ENCODE results near the gene CNOT1.
"Not testable (repeated sequence)": the region's sequence is repeated elsewhere in the genome, so short reads cannot be mapped to it uniquely, and the experiment has no call there.

The CNOT1 gene

DNA sequence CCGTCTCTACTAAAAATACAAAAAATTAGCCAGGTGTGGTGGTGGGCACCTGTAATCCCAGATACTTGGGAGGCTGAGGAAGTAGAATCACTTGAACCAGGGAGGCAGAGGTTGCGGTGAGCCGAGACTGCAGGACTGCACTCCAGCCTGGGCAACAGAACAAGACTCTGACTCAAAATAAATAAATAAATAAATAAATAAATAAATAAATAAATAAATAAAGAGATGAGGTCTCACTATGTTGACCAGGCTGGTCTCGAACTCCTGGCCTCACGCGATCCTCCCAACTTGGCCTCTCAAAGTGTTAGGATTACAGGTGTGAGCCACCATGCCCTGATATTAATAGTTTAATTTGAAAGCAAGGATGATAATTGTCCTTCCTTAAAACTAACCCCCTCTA, 7.4 kb upstream of the CNOT1 start:
- DNase-seq, result not testable (repeated sequence)

DNA sequence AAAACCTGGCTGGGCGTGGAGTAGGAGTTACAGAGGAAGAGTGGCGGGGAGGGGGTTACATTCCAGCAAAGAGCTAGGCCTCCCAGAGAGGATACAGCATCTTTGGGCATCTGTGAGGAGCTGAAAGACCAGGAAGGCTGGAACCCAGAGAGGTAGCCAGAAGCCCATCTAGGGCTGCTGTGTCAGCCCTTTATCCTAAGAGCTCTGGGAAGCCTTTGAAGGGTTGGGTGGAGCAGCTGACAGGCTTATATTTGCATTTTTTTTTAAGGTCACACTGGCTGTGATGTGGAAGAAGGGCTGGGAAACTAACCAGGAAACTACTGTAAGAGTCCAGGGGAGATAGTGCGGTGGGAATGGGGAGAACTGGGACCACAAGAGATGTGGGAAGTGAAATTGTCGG, 6.8 kb upstream of the CNOT1 start:
- no peak for DNase-seq

DNA sequence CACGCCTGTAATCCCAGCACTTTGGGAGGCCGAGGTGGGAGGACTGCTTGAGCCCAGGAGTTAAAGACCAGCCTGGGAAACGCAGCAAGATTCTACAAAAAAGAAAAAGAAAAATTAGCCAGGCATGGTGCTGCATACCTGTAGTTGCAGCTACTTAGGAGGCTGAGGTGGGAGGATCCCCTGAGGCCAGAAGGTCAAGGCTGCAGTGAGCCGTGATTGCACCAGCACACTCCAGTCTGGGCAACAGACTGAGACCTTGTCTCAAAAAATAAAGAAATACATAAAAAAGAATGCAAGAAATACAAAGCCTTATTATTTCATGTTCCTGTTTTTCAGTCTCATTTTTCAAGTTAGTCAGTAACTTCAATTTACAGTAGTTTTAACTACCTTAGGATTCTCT, 5.9 kb upstream of the CNOT1 start:
- no peak for DNase-seq

DNA sequence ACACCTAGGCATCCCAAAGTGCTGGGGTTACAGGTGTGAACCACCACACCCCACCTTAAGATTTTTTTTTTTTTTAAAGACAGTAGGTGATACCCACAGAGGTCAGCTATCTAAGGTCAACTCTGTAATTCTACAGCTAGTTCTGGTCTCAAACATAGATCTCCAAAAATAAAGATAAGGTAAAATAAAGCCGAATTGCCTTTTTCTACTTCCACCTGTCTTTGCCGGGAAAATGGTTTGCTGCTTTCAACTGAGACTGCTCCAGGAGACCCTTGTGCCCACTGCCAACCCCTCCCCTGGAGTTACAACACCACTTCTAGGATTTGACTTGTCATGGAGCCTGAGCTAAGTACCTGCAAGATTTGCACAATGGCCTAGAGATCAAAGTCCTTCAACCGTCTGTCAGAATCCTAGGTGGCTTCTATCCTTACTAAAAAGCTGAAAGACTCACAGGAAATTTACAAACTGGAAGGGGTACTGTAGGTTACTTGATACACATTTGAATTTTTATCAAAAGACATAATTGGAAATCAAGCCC, 4.7 kb upstream of the CNOT1 start:
- no peak for DNase-seq

DNA sequence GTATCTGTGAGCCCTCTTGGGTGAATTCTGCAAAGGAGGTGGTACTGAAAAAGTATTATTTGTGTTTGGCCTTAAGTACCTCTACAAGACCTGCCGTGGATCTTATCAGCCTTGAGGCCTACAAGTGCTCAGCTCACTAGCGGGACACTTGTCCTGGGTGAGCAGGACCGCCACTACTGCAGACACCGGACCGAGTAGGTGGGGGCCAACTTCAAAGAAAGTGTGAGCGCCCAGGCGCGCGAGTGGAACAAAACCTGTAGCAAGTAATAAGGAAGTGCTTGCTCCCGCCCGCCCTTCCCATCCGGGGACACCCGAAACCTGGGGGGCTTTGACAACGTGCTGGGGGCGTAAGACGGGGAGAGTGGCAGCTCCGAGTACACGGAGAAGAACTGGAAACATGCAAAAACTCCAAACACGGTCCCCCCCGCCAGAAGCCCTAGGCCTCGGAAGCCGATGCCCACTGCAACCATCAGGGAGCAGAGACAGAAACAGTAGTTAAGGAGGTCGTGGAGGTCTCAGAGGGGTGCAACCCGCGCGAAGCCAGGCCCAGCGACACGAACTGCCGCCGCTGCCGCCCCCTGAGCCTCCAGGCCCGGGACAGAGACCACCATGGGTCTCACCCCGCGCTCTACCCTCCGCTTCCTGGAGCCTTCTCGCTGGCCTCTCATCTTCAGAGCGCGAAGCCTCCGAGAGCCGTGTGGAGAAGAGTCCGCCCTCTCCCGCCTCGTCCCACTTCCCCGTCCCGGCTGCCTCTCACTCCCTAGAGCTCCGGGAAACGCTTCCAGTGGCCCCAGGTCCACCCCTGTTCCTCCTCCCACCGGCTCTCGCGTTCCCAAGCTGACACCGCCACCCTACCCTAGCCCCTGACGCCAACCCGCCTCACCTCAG, 537 bp downstream of the CNOT1 start:
- DNase-seq, result peak; percentile 59 to 61

DNA sequence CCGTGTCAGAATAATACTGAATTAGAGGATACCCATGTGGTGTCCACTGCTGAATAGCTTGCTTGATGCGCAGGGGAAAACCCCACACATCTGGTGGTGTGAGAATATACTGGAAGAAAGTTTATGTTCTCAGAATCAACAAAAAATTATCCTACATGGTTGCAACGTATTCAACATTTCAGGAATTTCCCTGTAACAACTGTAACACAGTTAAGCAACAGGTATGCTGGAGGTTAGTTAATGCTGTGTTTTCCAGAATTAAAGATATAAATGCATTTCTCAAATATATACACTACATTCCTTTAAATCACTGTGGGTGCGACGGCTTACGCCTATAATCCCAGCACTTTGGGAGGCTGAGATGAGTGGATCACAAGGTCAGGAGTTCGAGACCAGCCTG, 5.4 kb downstream of the CNOT1 start:
- no peak for DNase-seq

DNA sequence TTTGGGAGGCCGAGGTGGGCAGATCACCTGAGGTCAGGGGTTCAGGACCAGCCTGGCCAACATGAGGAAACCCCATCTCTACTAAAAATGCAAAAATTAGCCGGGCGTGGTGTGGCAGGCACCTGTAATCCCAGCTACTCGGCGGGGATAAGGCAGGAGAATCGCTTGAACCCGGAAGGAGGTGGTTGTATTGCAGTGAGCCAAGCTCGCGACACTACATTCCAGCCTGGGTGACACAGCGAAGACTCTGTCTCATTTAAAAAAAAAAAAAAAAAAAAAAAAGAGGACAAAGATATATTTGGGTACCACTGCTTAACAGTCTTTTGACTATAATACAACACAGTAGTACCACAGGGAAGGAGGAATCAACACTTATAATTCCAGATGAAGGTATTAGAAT, 9.2 kb downstream of the CNOT1 start:
- DNase-seq, result no peak

DNA sequence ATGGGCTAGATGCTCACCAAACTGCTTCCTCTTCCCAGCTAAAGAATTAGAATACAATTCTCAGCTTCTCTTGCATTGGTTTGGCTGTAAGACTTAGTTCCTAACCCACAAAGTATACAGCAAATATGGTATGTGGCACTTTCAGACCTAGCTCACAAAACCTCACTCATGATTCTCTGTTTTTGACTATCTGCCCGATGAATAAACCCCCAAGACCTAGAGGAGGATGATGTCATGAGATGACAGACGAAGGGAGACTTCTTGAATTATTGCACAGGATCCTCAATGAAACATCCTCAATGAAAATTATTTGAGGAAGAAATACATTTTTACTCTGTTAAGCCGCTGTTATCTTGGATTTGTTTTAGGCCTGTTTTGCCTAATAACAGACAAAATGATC, 14.3 kb downstream of the CNOT1 start:
- no peak for DNase-seq

DNA sequence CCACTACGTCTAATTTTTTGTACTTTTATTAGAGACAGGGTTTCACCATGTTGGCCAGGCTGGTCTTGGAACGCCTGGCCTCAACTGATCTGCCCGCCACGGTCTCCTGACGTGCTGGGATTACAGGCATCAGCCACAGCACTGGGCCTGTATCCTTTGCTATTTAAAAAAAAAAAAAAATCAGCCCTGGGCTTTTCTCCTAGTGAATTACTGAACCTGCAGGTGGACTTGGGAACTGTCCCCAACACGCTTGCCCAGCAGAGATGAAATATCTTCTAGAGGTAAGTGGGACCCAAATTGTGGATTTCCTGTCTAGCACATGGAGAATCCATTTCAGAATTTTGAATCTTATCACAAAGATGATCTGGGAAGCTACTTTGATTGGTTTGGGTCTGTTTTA, 14.8 kb downstream of the CNOT1 start:
- no peak for DNase-seq

DNA sequence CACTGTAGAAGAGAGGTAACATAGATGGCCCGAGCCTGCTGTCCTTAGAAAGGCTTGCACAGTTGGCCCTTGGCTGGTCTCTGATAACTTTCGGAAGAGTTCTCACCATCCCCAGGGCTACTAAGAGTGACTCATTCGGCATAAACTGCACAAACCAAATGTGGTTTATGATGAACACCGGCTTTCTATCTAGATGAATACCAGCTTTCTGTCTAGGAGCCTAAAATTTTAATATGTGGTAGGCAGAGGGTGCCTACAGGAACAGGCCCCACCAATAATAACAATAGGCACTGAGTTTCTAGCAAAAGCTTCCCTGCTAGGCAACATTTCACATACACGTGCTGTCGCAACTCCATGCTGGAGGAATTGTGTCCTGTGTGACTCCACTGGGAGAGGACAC, 15.4 kb downstream of the CNOT1 start:
- no peak for DNase-seq

DNA sequence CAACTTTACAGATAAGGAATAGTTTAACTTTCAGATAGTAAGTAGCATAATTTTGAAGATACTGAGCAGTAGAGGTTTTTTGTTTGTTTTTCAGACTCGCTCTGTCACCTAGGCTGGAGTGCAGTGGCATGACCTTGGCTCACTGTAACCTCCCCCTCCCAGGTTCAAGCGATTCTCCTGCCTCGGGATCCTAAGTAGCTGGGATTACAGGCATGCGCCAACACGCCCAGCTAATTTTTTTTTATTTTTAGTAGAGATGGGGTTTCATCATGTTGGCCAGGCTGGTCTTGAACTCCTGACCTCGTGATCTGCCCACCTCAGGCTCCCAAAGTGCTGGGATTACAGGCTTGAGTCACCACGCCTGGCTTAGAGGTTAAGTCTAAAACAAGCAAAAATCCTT, 16.7 kb downstream of the CNOT1 start:
- DNase-seq, result not testable (repeated sequence)

DNA sequence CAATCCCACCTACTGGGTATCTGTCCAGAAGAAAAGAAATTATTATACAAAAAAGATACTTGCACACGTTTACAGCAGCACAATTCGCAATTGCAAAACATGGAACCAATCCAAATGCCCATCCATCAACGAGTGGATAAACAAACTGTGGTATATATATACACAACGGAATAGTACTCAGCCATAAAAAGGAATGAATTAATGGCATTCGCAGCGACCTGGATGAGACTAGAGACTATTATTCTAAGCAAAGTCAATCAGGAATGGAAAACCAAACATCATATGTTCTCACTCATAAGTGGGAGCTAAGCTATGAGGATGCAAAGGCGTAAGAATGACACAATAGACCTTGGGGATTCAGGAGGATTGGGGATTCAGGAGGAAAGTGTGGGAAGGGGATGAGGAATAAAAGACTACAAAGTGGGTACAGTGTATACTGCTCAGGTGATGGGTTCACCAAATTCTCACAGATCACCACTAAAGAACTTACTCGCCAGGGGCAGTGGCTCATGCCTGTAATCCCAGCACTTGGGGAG, 21.0 kb downstream of the CNOT1 start:
- no peak for DNase-seq

DNA sequence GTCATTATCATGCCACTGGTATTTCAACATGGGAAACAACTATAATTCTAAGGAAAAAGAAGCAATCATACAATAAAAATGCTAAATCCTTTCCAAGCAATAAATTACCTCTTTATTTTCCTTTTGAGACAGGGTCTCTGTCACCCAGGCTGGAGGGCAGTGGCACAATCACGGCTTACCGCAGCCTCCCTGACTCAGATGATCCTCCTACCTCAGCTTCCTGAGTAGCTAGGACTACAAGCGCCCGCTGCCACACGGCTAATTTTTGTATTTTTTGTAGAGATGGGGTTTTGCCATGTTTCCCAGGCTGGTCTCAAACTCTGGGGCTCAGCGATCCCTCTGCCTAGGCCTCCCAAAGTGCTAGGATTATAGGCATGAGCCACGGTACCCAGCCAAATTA, 24.1 kb downstream of the CNOT1 start:
- no peak for DNase-seq

DNA sequence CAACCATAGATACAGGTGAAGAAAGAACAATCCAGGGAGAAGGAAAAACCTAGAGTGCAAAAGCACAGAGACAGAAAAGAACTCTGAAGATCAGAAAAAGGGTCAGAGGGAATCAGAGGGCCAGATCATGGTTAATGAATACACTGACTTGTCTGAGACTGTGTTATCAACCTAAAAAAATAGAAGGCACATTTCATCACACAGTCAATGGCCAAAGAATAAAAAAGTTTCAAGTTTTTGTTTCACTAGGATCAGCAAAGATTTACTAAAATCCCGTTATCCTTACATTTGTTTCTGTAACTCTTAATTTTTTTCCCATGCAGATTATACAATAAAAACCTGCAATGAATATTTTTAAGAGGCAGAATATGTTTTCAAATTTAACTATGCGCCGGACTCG, 38.5 kb downstream of the CNOT1 start:
- DNase-seq, result no peak

DNA sequence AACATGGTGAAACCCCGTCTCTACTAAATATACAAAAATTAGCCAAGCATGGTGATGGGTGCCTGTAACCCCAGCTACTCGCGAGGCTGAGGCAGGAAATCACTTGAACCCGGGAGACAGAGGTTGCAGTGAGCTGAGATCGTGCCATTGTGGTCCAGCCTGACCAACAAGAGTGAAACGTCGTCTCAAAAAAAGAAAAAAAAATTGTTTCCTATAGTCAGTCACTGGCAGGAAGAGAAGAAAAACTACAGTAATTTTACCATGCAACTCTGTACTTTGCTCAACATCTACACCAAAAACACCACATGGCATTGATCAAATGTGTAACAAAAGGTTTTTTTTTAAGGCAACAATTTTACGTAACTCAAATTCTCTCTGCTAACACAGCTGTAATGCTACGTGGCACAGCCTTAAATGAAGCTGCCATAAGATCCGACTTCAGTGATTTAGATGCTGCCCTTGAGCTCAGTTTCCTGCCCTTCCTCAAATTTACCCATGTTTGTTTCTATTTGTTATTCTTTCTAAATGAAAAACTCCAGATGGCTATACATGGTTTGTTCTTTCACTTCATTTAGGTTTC, 40.2 kb downstream of the CNOT1 start:
- no peak for DNase-seq

DNA sequence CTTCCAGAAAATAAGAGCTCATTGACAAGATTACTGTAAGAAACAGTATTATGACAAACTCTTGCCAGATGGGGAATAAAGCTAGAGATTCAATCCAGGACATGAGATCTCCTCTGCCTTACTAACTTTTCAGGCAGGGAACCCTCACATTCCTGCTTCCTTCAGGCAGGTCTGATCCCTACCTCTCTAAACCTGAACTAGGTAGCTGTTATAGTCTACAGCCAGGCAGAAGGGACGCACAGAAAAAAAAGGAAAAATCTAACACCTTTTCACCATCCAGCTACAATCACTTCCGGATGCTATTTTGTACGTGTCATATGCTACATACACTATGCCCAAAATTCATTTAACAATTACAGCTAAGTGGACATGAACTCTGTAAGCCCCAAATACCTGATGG, 41.2 kb downstream of the CNOT1 start:
- DNase-seq, result no peak

DNA sequence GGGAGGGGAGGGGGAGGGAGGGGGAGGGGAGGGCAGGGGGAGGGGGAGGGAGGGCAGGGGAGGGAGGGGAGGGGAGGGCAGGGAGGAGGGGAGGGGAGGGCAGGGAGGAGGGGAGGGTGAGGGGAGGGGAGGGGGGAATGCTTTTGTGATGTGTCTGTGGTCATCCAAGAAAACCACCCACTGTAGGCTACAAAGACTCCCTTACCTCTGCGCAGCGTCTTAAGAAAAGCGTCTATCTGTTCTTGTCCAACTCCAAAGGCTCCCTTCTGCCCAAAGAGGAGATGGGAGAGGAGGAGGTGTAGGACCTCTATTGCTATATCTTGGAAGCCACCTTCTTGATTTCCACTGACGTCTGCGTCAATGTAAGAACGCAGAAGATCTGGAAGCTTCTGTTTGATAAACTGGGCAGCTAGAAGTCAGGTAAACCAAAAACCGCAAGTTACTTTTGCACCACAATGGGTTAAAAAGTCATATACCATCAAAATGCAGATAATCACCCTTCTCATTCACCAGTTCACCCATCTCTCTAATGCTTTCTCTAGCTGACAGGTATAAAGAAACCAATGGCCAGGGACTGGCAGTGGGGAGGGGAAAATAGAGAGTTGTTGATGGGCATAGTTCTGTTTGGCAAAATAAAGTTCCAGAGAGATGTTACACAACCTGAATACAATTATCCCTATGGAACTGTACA, 43.1 kb downstream of the CNOT1 start:
- no peak for DNase-seq

DNA sequence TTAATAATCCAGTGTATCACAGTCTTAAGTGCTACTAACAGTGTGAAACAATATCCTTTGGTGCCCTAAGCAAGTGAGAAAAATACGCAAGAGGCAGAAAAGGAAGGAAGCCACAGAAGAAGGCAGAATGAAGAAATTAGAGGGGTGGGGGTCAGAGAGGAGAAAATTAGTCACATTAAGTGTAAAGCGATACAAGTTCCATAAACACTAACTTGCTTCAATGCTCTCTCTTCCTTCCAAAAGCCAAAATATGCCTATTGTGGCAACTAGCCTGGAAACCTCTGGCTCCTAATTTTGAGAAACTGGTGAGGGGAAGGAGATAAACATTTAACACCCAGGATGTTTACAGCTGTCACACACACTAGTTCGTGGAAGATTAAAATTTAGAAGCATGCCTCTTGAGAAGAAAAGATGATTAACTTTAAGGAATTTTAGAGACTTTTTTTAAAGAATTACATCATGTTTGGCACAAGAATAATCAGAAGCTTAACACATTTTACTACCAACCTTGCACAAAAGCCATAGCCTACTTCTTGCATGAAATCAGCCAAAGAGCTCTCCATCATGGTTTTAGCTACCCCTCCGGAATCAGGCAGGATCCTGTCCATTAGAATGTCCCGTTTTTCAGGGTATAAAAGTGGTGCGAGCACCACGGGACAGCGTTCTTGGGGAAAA, 44.7 kb downstream of the CNOT1 start:
- no peak for DNase-seq

DNA sequence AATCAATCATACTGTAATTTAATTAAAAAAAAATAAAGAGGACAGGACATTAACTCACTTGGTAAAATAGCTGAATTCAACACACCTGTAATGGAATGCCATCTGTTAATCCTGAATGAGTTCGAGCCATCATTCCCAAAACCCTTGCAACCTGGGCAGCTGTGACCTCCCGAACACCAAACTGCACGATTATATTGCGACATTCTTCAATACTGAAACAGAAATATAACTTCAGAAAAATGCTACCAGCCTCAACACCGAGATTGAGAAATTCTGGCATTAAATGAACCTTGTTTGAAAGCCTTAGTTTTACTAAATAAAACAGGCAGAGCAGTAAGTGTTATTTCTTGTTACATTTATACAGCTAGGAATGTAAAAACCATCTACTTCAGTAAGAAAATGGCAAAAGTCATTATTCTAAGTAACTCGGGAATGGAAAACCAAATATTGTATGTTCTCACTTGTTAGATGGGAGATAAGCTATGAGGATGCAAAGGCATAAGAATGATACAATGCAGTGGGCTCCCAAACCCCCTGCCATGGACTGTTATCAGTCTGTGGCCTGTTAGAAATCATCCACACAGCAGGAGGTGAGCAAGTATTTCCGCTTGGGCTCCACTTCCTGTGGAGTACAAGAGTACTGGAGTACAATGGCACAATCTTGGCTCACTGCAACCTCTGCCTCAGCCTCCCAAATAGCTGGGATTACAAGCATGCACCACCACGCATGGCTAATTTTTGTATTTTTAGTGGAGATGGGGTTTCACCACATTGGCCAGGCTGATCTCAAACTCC, 46.5 kb downstream of the CNOT1 start:
- DNase-seq, result peak in 1 of 2 donors; percentile 14

DNA sequence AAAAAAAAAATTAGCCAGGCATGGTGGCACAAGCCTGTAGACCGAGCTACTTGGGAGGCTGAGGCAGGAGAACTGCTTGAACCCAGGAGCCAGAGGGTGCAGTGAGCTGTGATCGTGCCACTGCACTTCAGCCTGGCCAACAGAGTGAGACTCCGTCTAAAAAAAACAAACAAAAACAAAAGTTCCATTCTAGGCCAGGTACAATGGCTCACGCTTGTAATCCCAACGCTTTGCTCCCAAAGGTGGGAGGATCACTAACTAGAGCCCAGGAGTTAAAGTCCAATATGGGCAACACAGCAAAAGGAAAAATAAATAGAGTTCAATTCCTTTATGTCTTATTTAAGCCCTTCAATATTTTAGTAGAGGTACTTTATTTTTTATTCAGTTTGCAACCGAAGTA, 47.5 kb downstream of the CNOT1 start:
- DNase-seq, result no peak

DNA sequence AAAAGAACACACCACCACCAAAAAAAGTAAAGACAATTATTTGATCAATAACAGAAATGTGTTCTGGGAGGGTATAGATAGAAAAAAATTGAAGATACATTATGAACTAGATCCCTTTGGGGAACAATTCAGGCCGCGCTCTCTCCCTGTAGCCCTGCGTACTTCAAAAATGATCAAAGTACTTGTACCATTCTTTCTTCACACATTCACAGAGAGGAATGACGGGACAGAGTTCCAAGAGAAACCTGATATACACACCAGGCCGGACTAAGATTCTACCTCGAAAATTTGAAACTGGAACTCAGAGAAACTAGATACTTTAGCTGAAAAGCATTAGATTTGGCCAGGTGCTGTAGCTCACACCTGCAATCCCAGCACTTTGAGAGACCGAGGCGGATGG, 50.0 kb downstream of the CNOT1 start:
- no peak for DNase-seq

DNA sequence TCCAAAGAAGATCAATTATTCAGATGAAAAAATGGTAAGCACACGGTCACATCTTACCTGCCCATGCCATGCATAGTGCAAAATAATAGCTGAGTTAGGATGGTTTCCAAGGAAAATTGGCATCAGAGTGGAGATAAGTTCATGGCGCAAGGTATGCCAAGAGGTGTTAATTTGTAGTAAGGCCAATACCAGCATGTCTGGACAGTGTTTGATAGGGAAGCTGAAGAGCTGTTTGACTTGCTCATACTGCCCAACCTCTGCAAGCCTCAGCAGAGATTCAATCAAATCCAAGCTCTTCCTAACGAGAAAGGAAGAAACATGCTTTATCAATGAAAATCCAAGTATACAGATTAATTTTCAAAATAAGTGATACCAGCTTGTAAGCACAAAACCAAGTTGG, 51.0 kb downstream of the CNOT1 start:
- no peak for DNase-seq

All from stimulated activated CD4-positive, alpha-beta T cell treated with anti-CD3 and anti-CD28 coated beads, Interleukin-2, amount 100 ng/mL, for 24 hours (primary cell).